GM20000 (cell line): Measurements from ENCODE around the gene WNT3A.
A peak's percentile ranks its signal among the peaks of the same experiment; 100 is the strongest.

Experiments
- DNase-seq: peaks from one replicate; pipeline ENCODE4 v3.0.0; 2012; ENCODE audit warnings: low spot score
- CTCF ChIP-seq: IDR thresholded peaks from 2 replicates; pipeline ENCODE4 v1.5.1; 2012; ENCODE audit warnings: mild to moderate bottlenecking, control low read depth; ENCODE audit errors: extremely low read depth, missing control alignments

Gene WNT3A

DNA sequence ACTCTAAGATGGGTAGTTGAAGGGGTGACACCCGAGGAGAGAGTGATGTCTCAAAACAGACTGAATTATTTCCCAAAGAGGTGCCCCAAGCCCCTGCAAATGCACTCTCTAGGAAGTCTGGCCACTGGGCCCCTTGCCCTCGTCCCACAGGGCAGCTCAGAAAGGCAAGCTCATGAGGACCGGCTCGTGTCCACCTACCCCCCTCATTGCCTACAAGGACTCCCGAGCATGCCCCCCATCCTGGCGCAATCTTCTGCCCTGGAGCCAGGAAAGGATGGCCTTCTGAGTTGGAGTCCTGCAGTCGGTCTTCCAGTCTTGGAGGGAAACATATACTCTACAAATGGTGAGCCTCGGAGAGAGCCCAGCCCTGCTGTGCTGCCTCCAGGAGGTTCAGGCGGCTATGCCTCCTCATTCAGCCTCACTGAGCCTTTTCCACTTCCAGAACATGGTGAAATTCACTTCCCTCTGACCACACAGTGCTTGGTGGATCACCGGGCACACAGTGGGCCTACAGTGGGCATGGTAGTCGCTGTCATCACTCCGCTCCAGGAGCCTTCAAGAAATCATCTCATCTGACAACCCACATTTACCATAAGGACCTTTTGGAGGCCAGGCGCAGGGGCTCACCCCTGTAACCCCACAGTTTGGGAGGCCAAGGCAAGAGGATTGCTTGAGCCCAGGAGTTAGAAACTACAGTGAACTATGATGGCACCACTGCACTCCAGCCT lies 5.8 kb upstream of the WNT3A start:
- no peak for TF ChIP-seq CTCF
- DNase-seq = no peak

GRCh38 chr1:228001738-228002535 lies 4.9 kb upstream of the WNT3A start:
- TF ChIP-seq CTCF = no peak
- DNase-seq = no peak

DNA sequence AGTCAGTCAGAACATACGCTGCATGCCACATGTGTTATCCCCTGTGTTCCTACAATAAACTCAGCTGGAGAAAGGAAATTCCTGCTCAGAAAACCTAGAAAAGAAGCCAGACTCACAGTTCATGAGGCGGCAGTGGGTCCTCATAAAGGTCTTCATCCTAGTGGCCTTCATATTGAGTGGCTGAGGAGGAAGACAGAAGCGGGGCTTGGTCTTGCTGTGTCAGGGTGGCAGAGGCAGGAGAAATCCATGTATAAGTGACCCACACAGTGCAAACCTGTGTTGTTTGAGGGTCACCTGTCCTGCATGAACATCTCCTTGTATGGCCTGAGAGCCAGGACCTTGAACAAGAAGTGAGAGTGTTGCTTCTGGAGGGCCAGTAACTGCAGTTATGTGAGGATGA lies 4.0 kb upstream of the WNT3A start:
- no peak for DNase-seq
- no peak for TF ChIP-seq CTCF

DNA sequence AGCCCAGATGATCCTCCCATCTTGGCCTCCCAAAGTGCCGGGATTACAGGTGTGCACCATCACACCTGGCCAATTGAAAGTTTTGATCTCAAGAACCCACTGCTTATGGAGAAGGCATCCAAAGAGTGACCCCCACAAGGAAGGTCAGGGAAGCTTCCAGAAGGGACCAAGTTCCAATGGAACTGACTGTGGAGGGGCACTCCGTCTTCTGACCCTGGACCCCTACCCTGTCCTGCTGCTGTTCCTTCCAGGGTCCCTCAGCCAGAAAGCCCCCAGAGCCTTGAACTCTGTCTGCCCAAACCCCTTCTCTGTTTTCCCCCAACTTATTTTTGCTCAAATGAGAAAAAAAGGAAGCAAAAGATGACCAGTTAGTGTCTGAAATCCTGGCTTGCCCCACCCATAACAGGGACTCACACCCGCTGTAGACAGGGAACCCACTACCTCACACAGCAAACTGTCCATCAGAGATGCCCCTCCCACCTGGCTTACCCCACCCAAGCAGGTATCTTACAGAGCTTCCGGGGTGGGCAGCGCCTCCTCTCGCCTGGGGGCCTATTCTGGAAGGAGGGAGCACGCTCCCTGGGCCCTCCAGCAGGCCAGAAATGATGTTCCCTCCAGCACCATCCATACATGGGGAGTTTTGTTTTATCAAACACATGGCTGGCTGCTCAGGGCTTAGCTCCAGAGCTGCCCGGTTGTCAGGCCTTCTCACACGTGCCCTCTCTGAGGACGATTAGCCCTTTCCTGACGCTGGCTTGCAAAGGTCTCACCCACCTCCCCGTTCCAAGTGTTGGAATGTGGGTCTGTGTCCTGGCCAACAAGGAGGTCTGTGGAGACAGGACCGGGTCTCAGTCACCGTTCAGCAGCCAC lies 3.1 kb upstream of the WNT3A start:
- DNase-seq = no peak
- TF ChIP-seq CTCF = no peak

- peak; percentile 77 for DNase-seq
- peak; percentile 59 for TF ChIP-seq CTCF
Measured at GRCh38 chr1:228004331-228004855, 2.4 kb upstream of the WNT3A start.

- DNase-seq = no peak
- no peak for TF ChIP-seq CTCF
Measured at GRCh38 chr1:228004856-228005462, 1.8 kb upstream of the WNT3A start.
